HG02938 (cell line): ENCODE measurements around the gene IGFBP4.

Experiments
- ATAC-seq: cut with Tn5 transposase; IDR thresholded peaks from one replicate; pipeline ENCODE4 v1.9.1; 2021; ENCODE audit warnings: mild to moderate bottlenecking, moderate library complexity; ENCODE audit not compliant: unreplicated experiment

The IGFBP4 gene

GRCh38 chr17:40454613-40454995 is 11.4 kb downstream of the IGFBP4 start:
- no peak for ATAC-seq

GRCh38 chr17:40456396-40456951 is 13.2 kb downstream of the IGFBP4 start:
- no peak for ATAC-seq

DNA sequence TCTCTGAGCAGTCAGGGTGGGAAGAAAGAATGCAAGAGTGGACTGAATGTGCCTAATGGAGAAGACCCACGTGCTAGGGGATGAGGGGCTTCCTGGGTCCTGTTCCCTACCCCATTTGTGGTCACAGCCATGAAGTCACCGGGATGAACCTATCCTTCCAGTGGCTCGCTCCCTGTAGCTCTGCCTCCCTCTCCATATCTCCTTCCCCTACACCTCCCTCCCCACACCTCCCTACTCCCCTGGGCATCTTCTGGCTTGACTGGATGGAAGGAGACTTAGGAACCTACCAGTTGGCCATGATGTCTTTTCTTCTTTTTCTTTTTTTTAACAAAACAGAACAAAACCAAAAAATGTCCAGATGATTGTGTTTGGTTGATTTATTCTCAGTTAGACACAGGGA is 14.1 kb downstream of the IGFBP4 start:
- ATAC-seq = no peak

- no peak for ATAC-seq
Measured at GRCh38 chr17:40457964-40458791, 14.9 kb downstream of the IGFBP4 start.

DNA sequence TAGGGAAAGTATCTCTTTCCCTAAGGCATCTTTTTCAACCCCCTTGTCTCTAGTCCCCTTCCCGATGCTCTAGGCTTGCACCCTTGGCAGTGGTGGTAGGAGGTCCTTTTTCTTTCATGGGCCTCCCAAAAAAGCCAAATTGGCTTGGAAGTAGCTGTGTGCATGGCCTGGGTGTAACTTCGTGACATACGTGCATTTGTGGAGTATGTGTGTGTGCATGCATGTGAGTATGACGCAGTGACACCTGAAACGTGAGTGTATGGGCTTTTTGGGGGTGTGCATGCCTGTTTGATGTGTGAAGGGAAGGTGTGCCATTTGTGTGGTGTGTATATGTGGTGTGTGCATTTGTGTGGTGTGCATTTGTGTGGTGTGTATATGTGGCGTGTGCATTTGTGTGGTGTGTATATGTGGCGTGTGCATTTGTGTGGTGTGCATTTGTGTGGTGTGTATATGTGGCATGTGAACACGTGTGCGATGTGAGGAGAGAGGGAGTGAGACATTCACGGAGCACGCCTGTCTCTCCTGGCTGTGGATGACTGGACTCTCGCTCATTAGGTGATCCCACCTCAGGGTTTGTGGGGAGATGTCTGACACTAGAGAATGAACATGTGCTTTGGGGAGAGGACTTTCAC is 15.7 kb downstream of the IGFBP4 start:
- ATAC-seq = no peak

GRCh38 chr17:40459636-40460603 is 16.7 kb downstream of the IGFBP4 start:
- no peak for ATAC-seq

- no peak for ATAC-seq
Measured at GRCh38 chr17:40460604-40460967, 17.3 kb downstream of the IGFBP4 start.

- ATAC-seq = no peak
Measured at GRCh38 chr17:40460968-40461731, 17.9 kb downstream of the IGFBP4 start.

GRCh38 chr17:40461732-40462342 is 18.6 kb downstream of the IGFBP4 start:
- ATAC-seq = no peak

DNA sequence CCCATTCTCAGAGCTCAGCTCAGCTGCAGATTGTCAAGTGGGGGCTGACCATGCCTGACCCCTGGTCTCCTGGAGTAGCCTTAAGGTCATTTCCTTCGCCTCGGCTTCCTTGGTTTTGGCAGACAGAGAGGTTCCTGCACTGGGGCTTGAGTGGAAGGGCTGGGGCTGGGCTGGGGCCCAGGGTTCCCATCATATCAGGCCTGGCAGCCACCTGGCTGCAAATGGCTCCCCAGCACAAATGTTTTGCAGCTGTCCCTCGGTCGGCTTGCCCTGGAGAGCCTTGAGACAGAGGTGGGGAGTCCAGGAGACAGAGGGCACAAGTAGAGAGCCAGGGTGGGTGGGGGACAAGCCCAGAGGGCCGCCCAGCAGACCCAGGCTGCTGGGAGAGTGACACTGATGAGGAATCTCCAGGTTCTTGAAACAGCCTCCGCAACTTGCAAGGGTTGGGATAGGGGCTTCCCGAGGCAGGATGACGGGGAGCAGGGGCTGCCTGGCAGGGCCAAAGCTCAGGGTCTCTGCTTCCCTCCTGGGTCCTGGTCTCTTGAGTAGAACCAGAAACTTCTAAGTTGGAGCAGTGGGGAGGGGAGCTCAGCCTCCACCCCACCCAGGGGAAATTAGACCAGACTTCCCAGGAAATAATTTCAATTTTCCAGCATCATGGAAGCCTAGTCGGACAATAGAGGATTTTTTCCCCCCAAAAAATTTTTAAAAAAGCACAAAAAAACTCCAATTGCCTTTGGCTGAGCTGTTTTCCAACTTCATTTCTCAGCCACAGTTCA is 19.3 kb downstream of the IGFBP4 start:
- no peak for ATAC-seq

DNA sequence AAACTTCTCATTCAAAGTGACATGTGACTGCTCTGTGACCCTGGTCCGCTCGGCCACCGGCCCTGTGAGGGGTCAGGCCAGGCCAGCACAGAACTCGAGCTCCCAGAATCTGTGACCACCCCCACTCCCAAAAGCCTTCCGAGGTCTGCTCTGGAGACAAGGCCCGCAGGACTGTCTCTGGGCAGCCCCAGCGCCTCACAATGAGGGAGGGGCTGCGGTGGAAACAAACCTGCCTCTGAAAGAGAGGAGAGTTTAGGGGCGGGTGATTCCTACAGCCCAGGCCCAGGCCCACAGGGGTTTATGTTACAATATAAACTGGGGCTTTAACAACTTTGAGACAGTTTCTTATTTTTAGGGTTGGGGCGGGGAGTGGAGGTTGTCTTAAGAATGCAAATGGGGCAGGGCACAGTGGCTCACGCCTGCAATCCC is 19.9 kb downstream of the IGFBP4 start:
- no peak for ATAC-seq

GRCh38 chr17:40464392-40464855 is 21.2 kb downstream of the IGFBP4 start:
- ATAC-seq = no peak

GRCh38 chr17:40466298-40466971 is 23.2 kb downstream of the IGFBP4 start:
- ATAC-seq = no peak

DNA sequence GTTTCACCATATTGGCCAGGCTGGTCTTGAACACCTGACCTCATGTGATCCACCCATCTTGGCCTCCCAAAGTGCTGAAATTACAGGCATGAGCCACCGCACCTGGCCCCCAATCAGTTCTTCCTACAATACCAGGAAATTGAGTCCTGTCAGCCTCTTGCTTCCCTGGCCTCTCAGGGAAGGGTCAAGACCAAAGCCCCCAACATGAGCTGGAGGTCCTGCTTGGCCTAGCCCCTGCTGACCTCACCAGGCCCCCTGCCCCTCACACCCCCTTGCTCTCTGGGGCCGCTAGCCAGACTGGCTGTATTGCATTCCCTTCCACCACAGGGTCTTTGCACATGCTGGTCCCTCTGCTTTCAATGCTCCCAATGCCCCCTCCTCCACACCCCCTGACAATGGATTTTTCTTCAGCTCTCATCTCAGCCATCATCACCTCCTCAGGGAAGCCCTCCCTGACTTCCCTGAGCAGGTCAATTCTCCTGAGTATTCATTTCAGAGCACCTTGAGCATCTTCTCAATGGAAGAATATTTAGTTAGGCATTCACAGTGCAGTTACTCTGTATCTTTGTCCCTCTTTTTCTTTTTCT is 24.1 kb downstream of the IGFBP4 start:
- ATAC-seq = no peak

GRCh38 chr17:40468560-40468959 is 25.3 kb downstream of the IGFBP4 start:
- no peak for ATAC-seq

DNA sequence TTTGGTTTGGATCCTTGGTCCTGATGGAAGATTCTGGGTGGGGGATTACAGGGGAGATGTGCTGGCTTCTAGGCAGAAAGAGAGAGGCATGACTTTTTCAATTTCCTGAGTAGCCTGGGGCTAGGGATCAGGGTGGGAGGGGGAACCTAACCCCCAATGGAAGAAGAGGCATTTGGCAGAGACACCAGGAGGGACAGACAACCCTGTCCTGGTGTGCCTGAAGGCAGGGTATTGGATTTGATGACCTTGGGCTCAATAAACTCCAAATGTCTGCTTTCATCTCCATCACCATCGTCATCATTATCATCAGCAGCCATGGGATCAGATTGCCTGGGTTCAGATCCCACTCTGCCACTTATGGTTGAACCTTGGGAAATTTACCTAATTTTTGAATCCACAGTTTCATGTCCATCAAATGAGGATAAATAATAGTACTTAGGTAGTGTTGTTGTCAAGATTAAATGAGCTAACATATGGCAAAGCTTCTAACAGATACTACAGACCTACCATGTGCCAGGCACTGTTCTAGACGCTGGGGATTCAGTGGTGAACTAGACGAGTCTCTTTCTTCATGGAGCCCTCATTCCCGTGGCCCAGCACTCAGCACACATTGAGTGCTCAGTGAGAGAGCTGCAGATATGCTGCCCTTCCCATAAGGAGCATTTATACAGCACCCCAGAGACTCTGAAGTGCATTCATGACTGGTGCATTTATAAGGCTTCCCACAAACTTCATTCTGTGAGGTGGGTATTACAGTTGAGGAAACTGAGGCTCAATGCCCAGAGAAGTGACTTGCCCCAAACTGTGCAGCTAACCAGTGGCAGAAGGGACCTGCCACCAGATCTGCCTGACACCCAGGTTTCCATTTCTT is 26.8 kb downstream of the IGFBP4 start:
- no peak for ATAC-seq
